Activated CD4-positive, alpha-beta T cell treated with anti-CD3 and anti-CD28 coated beads, Interleukin-2, Interleukin-6, amounts not matched to agents 100 ng/mL and 50 ng/mL, durations not matched to agents 16 hours and 8 hours (primary cell): ENCODE results near the gene VLDLR.
A peak's percentile ranks its signal among the peaks of the same experiment; 100 is the strongest.

ENCODE experiments used
- DNase-seq: peaks from one replicate; pipeline ENCODE4 v3.0.0-alpha.2; 2020

VLDLR gene

DNA sequence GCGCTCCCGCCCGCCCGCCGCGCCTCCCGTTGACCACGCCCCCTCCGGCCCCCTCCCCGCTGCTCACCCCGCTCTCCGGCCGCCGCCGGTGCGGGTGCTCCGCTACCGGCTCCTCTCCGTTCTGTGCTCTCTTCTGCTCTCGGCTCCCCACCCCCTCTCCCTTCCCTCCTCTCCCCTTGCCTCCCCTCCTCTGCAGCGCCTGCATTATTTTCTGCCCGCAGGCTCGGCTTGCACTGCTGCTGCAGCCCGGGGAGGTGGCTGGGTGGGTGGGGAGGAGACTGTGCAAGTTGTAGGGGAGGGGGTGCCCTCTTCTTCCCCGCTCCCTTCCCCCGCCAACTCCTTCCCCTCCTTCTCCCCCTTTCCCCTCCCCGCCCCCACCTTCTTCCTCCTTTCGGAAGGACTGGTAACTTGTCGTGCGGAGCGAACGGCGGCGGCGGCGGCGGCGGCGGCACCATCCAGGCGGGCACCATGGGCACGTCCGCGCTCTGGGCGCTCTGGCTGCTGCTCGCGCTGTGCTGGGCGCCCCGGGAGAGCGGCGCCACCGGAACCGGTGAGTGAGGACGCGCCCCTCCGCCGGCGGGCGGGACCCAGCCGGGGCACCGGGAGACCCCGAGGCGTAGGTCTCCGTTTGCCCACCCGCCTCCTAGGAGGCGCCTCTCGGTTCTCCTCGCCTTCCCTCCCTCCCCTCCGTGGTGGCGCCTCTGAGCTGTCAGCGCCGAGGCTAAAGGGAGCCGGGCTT lies at the start of gene VLDLR:
TSS of gene VLDLR (plus strand) at position 66 of the 739 bp plus-strand sequence. CDS start at position 469, 403 bp downstream.
- peak; percentile 38 for DNase-seq

DNA sequence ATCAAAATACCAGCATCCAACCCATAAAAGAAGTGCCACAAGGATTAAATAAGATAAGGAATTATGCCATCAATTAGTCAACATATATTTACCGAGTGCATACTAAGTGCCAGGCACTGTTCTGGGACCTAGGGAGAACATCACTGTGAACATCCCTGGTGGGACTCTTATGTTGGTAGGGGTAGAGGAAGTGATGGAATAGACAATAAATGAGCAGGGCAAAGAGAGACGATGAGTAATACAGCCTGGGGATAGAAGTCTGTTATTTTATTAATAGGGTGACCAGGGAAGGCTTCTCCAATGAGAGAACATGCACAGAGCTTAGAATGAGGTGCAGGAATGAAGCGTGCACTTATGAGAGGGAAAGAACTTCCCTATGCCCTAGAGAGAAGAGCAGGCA lies 47.4 kb upstream of the VLDLR start:
- no peak for DNase-seq

DNA sequence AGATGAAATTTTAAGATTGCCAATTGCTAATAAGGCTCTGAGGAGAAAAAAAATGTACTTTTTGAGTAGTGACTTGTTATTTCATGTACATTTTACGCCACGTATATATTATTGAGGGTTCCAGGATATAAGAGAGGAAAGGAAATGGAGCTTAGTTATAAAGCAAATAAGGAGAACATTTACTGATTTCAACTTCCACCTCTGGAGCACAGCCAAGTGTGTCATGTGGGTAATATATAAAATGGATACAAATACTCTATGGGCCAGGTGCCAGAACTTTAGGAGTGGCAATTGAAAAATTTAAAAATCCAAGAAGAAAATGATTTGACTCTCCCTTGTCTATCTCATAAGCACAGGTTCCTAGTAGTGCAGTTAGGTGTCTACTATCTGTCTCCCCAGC lies 45.0 kb upstream of the VLDLR start:
- DNase-seq, result no peak

GRCh38 chr9:2583308-2584013 lies 38.1 kb upstream of the VLDLR start:
- peak; percentile 2 for DNase-seq

DNA sequence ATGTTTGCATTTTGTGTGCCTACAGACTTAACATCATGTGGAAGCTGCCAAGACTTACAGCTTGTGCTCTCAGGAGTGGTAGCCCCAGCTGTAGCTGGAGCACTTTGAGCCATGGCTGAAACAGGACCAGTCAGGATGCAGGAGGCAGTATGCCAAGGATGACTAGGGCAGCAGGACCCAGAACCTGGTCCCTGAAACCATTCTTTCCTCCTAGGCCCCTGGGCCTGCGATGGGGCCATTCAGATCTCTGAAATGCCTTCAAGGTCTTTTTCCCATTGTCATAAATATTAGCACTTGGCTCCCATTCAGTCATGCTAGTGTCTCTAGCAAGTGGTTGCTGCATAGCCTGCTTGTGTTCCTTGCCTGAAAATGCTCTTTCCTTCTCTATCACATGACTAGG lies 29.6 kb upstream of the VLDLR start:
- DNase-seq, result no peak

- no peak for DNase-seq
Measured at GRCh38 chr9:2593744-2594143, 27.8 kb upstream of the VLDLR start.

DNA sequence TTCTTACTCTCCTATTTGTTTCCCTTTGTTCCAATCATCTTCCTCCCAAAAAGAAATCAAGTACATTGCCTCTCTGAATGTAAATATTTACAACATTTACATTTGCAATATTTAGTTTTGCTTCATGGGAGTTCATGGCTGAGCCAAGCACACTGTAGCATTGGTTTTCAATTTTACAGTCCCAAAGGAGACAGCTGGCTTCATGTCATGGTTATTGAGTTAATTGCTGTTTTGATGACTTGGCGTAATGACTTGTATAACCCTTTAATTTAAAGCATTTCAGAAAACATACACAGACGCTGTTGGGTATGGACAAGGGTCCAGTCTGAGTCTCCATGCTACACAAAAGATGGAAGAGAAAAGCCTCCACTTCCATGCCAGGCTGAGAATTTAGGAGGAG lies 25.6 kb upstream of the VLDLR start:
- DNase-seq, result no peak

- no peak for DNase-seq
Measured at GRCh38 chr9:2597483-2597882, 24.1 kb upstream of the VLDLR start.

GRCh38 chr9:2599896-2600295 lies 21.7 kb upstream of the VLDLR start:
- DNase-seq, result no peak

DNA sequence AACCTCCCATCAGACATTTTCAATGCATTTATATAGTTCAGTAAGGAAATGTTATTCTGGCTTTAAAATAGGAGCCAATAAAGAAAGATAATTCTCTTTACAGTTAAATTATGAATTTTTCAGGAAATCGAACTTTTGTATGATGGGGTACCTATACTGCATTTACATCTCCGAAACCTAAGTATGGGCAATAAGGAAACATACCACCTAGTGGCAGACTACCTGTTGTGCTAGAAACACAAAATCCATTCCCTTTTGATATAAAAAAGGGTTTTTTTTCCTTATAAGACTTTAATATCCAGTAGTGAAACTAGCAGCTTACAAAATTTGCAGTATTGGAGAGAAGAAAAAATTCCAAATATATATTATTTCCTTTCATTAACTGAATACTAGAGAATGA lies 21.3 kb upstream of the VLDLR start:
- no peak for DNase-seq

GRCh38 chr9:2601785-2602378 lies 19.7 kb upstream of the VLDLR start:
- no peak for DNase-seq

- DNase-seq, result no peak
Measured at GRCh38 chr9:2602704-2603116, 18.9 kb upstream of the VLDLR start.

GRCh38 chr9:2603621-2604020 lies 18.0 kb upstream of the VLDLR start:
- DNase-seq, result no peak

DNA sequence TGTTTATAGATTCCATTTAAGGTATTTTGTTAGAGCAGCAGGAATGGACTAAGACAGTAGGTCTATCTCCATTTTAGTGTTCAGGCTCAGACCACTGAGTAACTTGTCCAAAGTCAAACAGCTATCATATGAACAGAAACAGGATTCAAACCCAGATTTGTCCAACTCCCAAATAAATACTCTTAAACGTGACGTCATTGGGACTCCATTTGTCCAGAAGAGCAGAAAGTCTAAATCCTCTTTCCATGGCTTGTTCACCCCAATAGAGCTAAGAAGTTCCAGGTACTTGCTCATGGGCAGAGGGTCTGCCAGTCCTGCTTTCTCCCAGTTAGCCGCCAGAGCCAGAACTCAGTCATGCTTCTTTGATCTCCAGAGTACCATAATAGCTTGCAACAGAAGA lies 16.3 kb upstream of the VLDLR start:
- DNase-seq, result no peak

GRCh38 chr9:2608276-2608675 lies 13.3 kb upstream of the VLDLR start:
- DNase-seq, result no peak

- no peak for DNase-seq
Measured at GRCh38 chr9:2610985-2611384, 10.6 kb upstream of the VLDLR start.

- DNase-seq, result no peak
Measured at GRCh38 chr9:2611961-2612360, 9.6 kb upstream of the VLDLR start.

DNA sequence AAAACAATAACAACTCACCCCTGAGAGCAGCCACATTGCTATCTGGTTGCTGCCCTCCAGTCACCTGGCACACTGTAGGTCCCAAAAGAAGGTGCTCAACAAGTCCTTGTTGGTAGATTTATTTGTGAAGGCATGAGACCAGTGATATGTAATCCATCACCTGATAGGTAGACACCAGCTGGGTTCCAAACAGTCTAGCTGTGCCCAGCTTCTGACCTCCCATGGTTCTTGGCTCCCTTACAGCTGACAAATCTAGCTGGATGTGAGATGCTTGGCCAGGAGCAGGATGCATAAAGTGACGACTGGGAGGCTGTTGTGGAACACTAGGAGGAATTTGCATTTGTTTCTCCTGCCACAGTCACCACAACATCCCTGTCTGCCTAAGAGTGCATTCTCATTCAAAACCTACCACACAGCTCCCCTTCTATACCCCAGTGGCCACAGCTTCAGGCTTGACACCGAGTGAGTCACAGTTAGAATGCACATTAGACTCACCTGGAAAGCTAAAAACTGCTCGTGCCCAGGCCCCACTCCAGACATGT lies 7.8 kb upstream of the VLDLR start:
- no peak for DNase-seq

DNA sequence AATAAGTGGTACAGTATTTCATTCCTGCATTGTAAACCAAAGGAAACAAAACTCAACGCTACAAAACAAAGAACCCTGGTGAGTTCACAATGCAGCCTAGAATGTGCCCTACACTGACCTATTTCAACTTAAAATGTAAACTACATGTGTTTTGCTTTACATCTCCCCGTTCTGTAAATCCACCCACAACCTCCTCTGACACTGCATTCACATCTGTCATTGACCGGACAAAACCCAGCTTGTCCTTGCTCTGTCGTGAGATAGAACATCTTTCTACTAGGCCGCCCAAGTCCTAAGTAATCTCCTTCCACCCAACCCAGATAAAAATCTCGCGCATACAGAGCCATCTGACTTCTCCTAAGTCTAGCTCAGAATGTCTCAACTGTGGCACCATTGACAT lies 6.1 kb upstream of the VLDLR start:
- DNase-seq, result no peak

DNA sequence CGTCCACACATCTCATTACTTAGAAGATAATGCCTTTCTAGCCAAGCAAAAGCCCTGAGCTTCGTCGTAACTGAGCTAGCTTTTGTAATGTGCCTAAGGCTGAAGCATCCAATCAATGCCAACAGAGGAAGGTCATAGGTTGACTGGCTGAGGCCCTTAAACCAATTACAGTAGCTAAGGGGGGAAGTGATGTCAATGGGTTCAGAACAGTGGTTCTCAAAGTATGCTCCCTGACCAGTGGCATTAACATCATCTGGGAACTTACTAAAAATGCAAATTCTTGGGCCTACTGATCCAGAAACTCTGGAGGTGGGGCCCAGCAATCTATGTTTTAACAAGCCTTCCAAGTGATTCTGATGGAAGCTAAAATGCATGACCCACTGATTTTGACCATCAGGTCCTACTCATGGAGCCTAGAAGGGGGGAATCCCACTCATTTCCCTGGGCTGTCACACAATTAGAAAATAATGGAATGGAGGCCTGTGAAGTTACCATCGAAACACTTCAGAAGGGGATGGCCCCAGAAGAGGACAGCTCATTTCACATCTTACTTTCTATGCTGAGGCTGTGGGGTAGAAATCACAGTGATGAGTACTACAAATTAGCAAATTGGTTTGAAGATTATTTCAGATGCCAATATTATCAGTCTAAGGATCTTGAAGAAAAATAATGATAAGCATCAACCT lies 4.8 kb upstream of the VLDLR start:
- DNase-seq, result no peak

DNA sequence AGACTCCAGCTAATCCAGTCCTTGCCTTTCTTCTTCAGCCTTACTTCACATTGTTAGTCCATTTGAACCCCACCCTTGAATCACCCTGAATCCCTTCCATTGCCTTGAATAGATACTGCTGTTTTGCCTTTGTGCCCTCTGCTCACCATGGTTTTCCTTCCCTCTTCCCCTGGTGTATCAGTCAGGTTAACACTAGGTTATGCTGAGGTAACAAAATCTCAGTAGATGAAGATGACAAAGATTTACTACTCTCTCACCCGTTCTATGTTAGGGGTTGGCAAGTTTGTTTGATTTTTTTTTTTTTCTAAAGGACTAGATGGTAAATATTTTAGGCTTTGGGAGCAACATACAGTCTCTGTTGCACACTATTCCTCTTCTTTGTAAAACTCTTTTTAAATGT lies 3.3 kb upstream of the VLDLR start:
- DNase-seq, result no peak

DNA sequence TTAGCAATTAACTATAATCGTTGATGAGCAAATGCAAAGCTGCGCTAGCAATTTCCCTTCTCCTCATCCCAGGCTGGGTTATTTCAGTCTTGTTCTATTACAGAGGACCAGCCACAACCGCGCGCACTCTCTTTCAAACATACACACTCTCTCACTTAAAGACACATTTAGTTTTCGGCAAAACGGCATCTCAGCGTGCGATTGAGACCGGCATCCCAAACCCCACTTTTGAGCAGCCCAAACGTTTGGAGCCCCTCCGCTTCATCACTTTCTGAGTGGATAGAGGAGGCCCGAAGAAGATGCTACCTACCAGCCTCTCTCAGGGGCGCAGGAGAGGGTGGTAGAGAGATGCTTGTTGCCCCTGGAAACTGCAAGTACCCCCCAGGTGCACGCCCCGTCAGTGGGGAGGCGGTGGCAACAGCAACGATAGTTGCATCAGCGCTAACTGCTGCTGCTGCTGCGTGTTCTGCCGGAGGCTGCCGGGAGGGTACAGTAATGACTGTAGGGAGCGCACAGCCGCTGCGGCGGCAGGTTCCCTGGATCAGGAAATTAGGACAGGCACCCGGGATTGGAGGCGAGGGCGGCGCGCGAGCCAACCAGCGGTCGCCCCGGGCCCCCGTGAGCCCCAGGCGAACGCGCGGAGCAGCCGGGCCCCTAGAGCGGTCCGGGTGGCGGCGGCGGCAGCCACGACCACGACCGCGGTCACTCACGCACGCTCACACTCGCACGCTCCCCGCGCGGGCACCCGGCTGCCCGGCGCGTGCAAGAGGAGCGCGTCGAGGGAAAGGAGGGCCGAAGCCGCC lies 467 bp upstream of the VLDLR start:
- DNase-seq, result peak; percentile 86
